WERI-Rb-1 (cell line): ENCODE data around the gene POLR1G.
"Not testable (repeated sequence)": the region's sequence is repeated elsewhere in the genome, so short reads cannot be mapped to it uniquely, and the experiment has no call there.

Experiments
- DNase-seq: peaks from one replicate; pipeline ENCODE4 v3.0.0-alpha.2; 2020
- H3K27ac ChIP-seq: fragments of 250-450 bp; sonication (Bioruptor Pico); 2 replicates; pipeline ENCODE4 v1.5.1; 2020; ENCODE audit warnings: mild to moderate bottlenecking, moderate library complexity
- H3K27me3 ChIP-seq: fragments of 250-450 bp; sonication (Bioruptor Pico); 2 replicates; pipeline ENCODE4 v1.5.1; 2021; ENCODE audit warnings: mild to moderate bottlenecking, low read depth, moderate library complexity; ENCODE audit not compliant: insufficient read depth, severe bottlenecking
- H3K36me3 ChIP-seq: fragments of 250-450 bp; sonication (Bioruptor Pico); 2 replicates; pipeline ENCODE4 v1.5.1; 2020; ENCODE audit warnings: mild to moderate bottlenecking, moderate library complexity
- H3K4me3 ChIP-seq: 2 replicates; pipeline ENCODE4 v1.5.1; 2011; ENCODE audit warnings: low read depth, mild to moderate bottlenecking, control low read depth, low read length
- H3K9me3 ChIP-seq: fragments of 250-450 bp; sonication (Bioruptor Pico); 2 replicates; pipeline ENCODE4 v1.5.1; 2021; ENCODE audit warnings: mild to moderate bottlenecking, moderate library complexity; ENCODE audit not compliant: severe bottlenecking
- CTCF ChIP-seq: IDR thresholded peaks from 2 replicates; pipeline ENCODE4 v1.5.1; 2011; ENCODE audit warnings: low read depth, mild to moderate bottlenecking, control low read depth, inconsistent platforms, low read length

The POLR1G gene

GRCh38 chr19:45428384-45429231 lies 22.2 kb downstream of the POLR1G start:
- no peaks in the 10 kb centered on the region for H3K9me3 ChIP-seq
- H3K27ac ChIP-seq = no peak overlapping the region
- H3K27me3 ChIP-seq = no peaks in the 10 kb centered on the region
- peak; percentile 38 for DNase-seq
- no peaks in the 10 kb centered on the region for H3K36me3 ChIP-seq
- H3K4me3 ChIP-seq = peak overlapping the region; percentile 79
- peak; percentile 50 for TF ChIP-seq CTCF

- H3K27ac ChIP-seq, H3K27me3 ChIP-seq, DNase-seq, H3K36me3 ChIP-seq, H3K4me3 ChIP-seq, H3K9me3 ChIP-seq: not testable (repeated sequence)
These were observed 23.5 kb downstream of the POLR1G start for GRCh38 chr19:45429896-45430295.

GRCh38 chr19:45431008-45431407 lies 24.6 kb downstream of the POLR1G start:
- not testable (repeated sequence) for H3K4me3 ChIP-seq, H3K9me3 ChIP-seq, DNase-seq, H3K27me3 ChIP-seq, H3K36me3 ChIP-seq, H3K27ac ChIP-seq

- H3K9me3 ChIP-seq, H3K27me3 ChIP-seq, H3K4me3 ChIP-seq, DNase-seq, H3K27ac ChIP-seq, H3K36me3 ChIP-seq: not testable (repeated sequence)
These were observed 26.1 kb downstream of the POLR1G start for GRCh38 chr19:45432543-45432942.

GRCh38 chr19:45437328-45437727 lies 30.9 kb downstream of the POLR1G start:
- no peak for TF ChIP-seq CTCF
- Histone ChIP-seq H3K27me3 (no peaks in the 10 kb centered on the region), H3K9me3 (no peaks in the 10 kb centered on the region), H3K36me3 (no peaks in the 10 kb centered on the region), H3K4me3 (no peak overlapping the region), H3K27ac (no peak overlapping the region)
- DNase-seq = no peak

GRCh38 chr19:45439190-45439568 lies 32.7 kb downstream of the POLR1G start:
- Histone ChIP-seq H3K27me3 (no peaks in the 10 kb centered on the region), H3K9me3 (no peaks in the 10 kb centered on the region), H3K27ac (peak overlapping the region; percentile 76), H3K36me3 (no peaks in the 10 kb centered on the region), H3K4me3 (peak overlapping the region; percentile 66)
- no peak for DNase-seq
- TF ChIP-seq CTCF = no peak

- peak; percentile 78 for DNase-seq
- H3K4me3 ChIP-seq = peak overlapping the region; percentile 66
- no peaks in the 10 kb centered on the region for H3K36me3 ChIP-seq
- peak overlapping the region; percentile 76 for H3K27ac ChIP-seq
- H3K27me3 ChIP-seq = no peaks in the 10 kb centered on the region
- TF ChIP-seq CTCF = peak; percentile 77
- no peaks in the 10 kb centered on the region for H3K9me3 ChIP-seq
These were observed 33.3 kb downstream of the POLR1G start for GRCh38 chr19:45439569-45440258.
